CD4-positive, alpha-beta T cell (primary cell): Measurements from ENCODE around the gene TOM1L2. TPM values are rescaled to one million over a fixed set of nuclear protein-coding genes. Genes with fewer than 3 reads are reported as not detected.

ENCODE experiments used
- ATAC-seq: fragments of 200-7000 bp; cut with Tn5 transposase; one replicate; pipeline ENCODE4 v1.10.0; 2022; ENCODE audit warnings: mild to moderate bottlenecking; ENCODE audit not compliant: poor library complexity
- CTCF ChIA-PET: fragments of 350-600 bp; sonication (Branson Sonifier 250); formaldehyde crosslinking; loops from one replicate; lab custom pipeline; 2021; ENCODE audit warnings: antibody characterized with exemption, inconsistent platforms; lab: Charles Lee
- POLR2A ChIA-PET: fragments of 350-600 bp; sonication (Branson Sonifier 250); formaldehyde crosslinking; loops from one replicate; lab custom pipeline; 2021; ENCODE audit warnings: antibody characterized with exemption, inconsistent platforms; lab: Charles Lee
- DNase-seq, 14 experiments: peaks; one replicate each; pipeline ENCODE4 v3.0.0-alpha.2; 2013 to 2020; ENCODE audit warnings: mixed read lengths in 2 of 14
- H3K27ac ChIP-seq, 2 donors: one replicate each; pipeline versions ENCODE4 v1.5.1 to v1.7.0; 2013; ENCODE audit warnings: low read length in 2 of 2, low read depth in 1 of 2, mild to moderate bottlenecking in 1 of 2
- H3K27me3 ChIP-seq, 2 experiments: 1 replicate in 1 of 2; 2 replicates in 1 of 2; pipeline versions ENCODE4 v1.6.1 to v1.7.0; 2013; ENCODE audit warnings: low read length in 2 of 2, control low read depth in 1 of 2, mild to moderate bottlenecking in 1 of 2, moderate library complexity in 1 of 2; ENCODE audit not compliant: insufficient read depth in 2 of 2, control insufficient read depth in 1 of 2
- H3K36me3 ChIP-seq: one replicate; pipeline ENCODE4 v1.6.1; 2013; ENCODE audit warnings: low read length, control low read depth; ENCODE audit not compliant: insufficient read depth
- H3K4me1 ChIP-seq: one replicate; pipeline ENCODE4 v1.6.1; 2013; ENCODE audit warnings: low read length, control low read depth; ENCODE audit not compliant: insufficient read depth
- H3K4me3 ChIP-seq: one replicate; pipeline ENCODE4 v1.5.1; 2013; ENCODE audit warnings: mild to moderate bottlenecking, low read length, moderate library complexity
- H3K9me3 ChIP-seq, 2 experiments: 1 replicate in 1 of 2; 2 replicates in 1 of 2; pipeline versions ENCODE4 v1.6.1 to v1.7.0; 2013; ENCODE audit warnings: low read length in 2 of 2, mild to moderate bottlenecking in 2 of 2, control low read depth in 1 of 2, moderate library complexity in 1 of 2; ENCODE audit not compliant: control insufficient read depth in 1 of 2, insufficient read depth in 1 of 2
- H3K27ac Mint-ChIP-seq: one replicate; pipeline ENCODE4 v1.8.0; 2020; ENCODE audit warnings: mixed read lengths
- H3K27me3 Mint-ChIP-seq: one replicate; pipeline ENCODE4 v1.8.0; 2021; ENCODE audit warnings: mixed read lengths
- H3K36me3 Mint-ChIP-seq: one replicate; pipeline ENCODE4 v1.8.0; 2021; ENCODE audit warnings: low read depth, mixed read lengths
- H3K4me1 Mint-ChIP-seq: one replicate; pipeline ENCODE4 v1.8.0; 2021; ENCODE audit warnings: low read depth, mixed read lengths
- H3K4me3 Mint-ChIP-seq: one replicate; pipeline ENCODE4 v1.8.0; 2020; ENCODE audit warnings: mild to moderate bottlenecking, mixed read lengths
- H3K9me3 Mint-ChIP-seq: one replicate; pipeline ENCODE4 v1.8.0; 2020; ENCODE audit warnings: mixed read lengths
- intact Hi-C, 2 experiments: fragments of 100-400 bp; cut with DNase I in 1 of 2; cut with micrococcal nuclease in 1 of 2; formaldehyde crosslinking; loops; one replicate each; pipeline versions ENCODE4 v1.15.1 to v1.9.0; 2023 to 2025; cut with DNase I, micrococcal nuclease
- total RNA-seq, 174 experiments: library from RNA in 2 of 174; stranded (reverse) in 2 of 174; gene quantifications; one replicate each; pipeline ENCODE4 v1.2.3 and lab custom pipeline; 2021 to 2026
- TF ChIP-seq, protein P1 (sequence below): fragments of 200-600 bp; IDR thresholded peaks from one replicate; pipeline ENCODE4 v1.8.0; 2022; ENCODE audit warnings: antibody characterized with exemption, mild to moderate bottlenecking

TOM1L2 gene
- total RNA-seq, 2 experiments from 2014 or later, result 28.5 to 30.5 TPM

GRCh38 chr17:17852930-17853329 lies 119.3 kb downstream of the TOM1L2 start:
- TF ChIP-seq, protein P1, sequence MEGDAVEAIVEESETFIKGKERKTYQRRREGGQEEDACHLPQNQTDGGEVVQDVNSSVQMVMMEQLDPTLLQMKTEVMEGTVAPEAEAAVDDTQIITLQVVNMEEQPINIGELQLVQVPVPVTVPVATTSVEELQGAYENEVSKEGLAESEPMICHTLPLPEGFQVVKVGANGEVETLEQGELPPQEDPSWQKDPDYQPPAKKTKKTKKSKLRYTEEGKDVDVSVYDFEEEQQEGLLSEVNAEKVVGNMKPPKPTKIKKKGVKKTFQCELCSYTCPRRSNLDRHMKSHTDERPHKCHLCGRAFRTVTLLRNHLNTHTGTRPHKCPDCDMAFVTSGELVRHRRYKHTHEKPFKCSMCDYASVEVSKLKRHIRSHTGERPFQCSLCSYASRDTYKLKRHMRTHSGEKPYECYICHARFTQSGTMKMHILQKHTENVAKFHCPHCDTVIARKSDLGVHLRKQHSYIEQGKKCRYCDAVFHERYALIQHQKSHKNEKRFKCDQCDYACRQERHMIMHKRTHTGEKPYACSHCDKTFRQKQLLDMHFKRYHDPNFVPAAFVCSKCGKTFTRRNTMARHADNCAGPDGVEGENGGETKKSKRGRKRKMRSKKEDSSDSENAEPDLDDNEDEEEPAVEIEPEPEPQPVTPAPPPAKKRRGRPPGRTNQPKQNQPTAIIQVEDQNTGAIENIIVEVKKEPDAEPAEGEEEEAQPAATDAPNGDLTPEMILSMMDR, result no peak
- no peaks in the 10 kb centered on the region for H3K36me3 ChIP-seq
- ChIA-PET CTCF (no interaction called here), POLR2A (no interaction called here)
- H3K36me3 Mint-ChIP-seq, result peaks cover 4% of the 10 kb centered on the region
- no peak overlapping the region for H3K4me3 ChIP-seq
- H3K27me3 Mint-ChIP-seq, result no peaks in the 10 kb centered on the region
- intact Hi-C loops, result no loop called here
- no peaks in the 10 kb centered on the region for H3K9me3 Mint-ChIP-seq
- H3K4me1 ChIP-seq, result peaks cover 47% of the 10 kb centered on the region
- H3K27ac Mint-ChIP-seq, result no peak overlapping the region
- no peak overlapping the region for H3K4me3 Mint-ChIP-seq
- ATAC-seq (no peak), DNase-seq (no peak)
- H3K27ac ChIP-seq, result no peak overlapping the region
- H3K27me3 ChIP-seq, result no peaks in the 10 kb centered on the region
- H3K9me3 ChIP-seq, result no peaks in the 10 kb centered on the region
- H3K4me1 Mint-ChIP-seq, result peaks cover 43% of the 10 kb centered on the region

DNA sequence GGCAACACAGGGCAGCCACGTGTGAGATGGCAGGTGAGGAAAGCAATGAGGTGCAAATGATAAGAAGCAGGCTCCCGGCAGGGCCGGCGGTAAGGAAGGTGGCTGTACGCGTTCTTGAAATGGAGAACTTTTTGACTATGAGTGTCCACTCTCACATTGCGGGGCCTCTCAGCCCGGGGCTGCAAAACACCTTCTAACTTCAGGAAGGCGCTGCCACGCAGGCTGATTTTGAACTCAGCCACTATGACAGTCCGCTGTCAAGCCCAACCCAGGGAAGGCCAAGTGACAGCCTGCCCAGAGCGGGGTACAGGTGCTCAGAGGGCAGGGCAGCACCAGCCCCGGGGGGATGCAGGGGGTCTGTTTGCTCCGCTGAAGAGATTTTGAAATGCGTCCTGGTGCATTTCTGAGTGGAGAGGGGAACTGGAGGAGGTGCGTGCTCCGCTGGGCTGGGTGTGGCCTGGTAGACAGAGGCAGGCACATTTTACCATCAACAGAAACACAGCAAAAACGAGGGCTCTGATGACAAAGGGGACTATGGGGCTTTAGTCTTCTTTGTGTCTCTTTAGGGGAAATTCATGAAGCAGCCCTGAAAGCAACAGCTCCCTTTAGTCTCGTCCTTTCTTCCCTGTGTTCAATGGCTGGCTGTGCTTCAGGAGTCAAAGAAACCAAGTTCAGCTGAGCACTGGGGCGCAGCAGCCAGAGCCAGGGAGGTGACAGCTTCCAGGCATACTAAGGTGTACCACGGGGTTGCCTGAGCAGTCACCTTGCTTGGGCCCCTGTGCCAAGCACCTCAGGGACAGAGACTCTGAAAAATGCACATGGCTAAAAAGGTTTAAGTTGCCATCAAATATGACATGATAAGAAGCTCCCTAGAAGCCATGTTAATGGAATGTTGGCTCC lies 120.8 kb downstream of the TOM1L2 start:
- H3K4me3 ChIP-seq, result no peak overlapping the region
- peak overlapping the region in 1 of 2 donors; percentile 43 for H3K27ac ChIP-seq
- TF ChIP-seq, protein P1, result no peak
- ATAC-seq (no peak), DNase-seq (peak in 1 of 14 experiments; percentile 40)
- ChIA-PET CTCF (interaction anchor here (1.0 to 2.3 kb wide), 2 partner anchors 9 to 39 kb away, joined by 3 to 12 read pairs; no protein-coding TSS in a partner anchor), POLR2A (interaction anchor here (1.0 to 4.5 kb wide), 2 partner anchors 16 to 98 kb away, joined by 3 to 71 read pairs; partner anchors contain the start of gene SREBF1)
- peaks cover 59% of the 10 kb centered on the region for H3K4me1 ChIP-seq
- H3K9me3 ChIP-seq, result no peaks in the 10 kb centered on the region
- peaks cover 4% of the 10 kb centered on the region for H3K36me3 Mint-ChIP-seq
- H3K9me3 Mint-ChIP-seq, result no peaks in the 10 kb centered on the region
- H3K27me3 Mint-ChIP-seq, result no peaks in the 10 kb centered on the region
- peaks cover 52% of the 10 kb centered on the region for H3K4me1 Mint-ChIP-seq
- intact Hi-C loops, result no loop called here
- no peaks in the 10 kb centered on the region for H3K27me3 ChIP-seq
- H3K4me3 Mint-ChIP-seq, result peak overlapping the region; percentile 27
- peak overlapping the region; percentile 99 for H3K27ac Mint-ChIP-seq
- H3K36me3 ChIP-seq, result peaks cover 5% of the 10 kb centered on the region

DNA sequence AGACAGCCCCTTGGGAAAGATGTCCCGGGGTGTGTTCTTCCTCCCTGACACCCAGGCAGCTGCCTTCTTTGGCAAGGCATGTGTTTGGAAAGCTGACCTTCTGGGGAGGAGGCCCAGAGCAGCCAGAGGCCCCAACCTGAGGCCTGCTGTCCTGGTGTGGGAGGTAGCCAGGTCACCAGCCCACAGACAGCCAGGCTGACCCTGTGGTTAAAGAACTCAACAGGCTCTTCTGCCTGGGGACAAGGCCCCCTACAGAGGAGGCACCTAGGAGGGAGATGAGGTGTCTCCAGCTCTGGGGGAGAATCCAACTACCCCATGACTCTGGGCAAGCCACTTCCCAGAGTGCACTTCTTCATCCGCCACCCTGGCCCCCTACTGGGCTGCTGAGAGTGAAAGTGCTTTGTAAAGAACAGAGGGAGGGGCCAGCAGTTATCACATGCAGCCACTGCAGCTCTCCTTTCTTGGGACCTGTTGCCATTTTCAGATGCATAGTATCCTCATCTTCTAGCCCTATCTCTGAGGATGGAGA lies 122.3 kb downstream of the TOM1L2 start:
- ChIA-PET CTCF (interaction anchor here (1.2 to 2.3 kb wide), 7 partner anchors 9 to 169 kb away, joined by 3 to 12 read pairs (median 5); partner anchors contain the start of gene SREBF1), POLR2A (interaction anchor here (0.9 to 4.5 kb wide), 8 partner anchors 9 to 333 kb away, joined by 3 to 71 read pairs (median 4); partner anchors contain the start of genes ALKBH5, DRC3, SREBF1 and TOM1L2)
- TF ChIP-seq, protein P1, result peak; percentile 21
- no peaks in the 10 kb centered on the region for H3K9me3 Mint-ChIP-seq
- H3K27ac Mint-ChIP-seq, result peak overlapping the region; percentile 99
- peaks cover 9% of the 10 kb centered on the region for H3K36me3 ChIP-seq
- no peaks in the 10 kb centered on the region for H3K27me3 ChIP-seq
- peak overlapping the region; percentile 83 for H3K27ac ChIP-seq
- intact Hi-C loops, result loop anchor here in 1 of 2 experiments (1.0 kb wide), 2 partner anchors 14 to 27 kb away; partner anchors contain the start of gene SREBF1
- no peak overlapping the region for H3K4me3 ChIP-seq
- peaks cover 56% of the 10 kb centered on the region for H3K4me1 ChIP-seq
- no peaks in the 10 kb centered on the region for H3K27me3 Mint-ChIP-seq
- no peaks in the 10 kb centered on the region for H3K9me3 ChIP-seq
- H3K4me3 Mint-ChIP-seq, result peak overlapping the region; percentile 72
- ATAC-seq (peak; percentile 68), DNase-seq (peak; percentile 37 to 91 (median 60))
- H3K36me3 Mint-ChIP-seq, result peaks cover 4% of the 10 kb centered on the region
- H3K4me1 Mint-ChIP-seq, result peaks cover 52% of the 10 kb centered on the region
